HG03103 (cell line): ENCODE measurements around the gene UBE2V1.

ENCODE experiments used
- ATAC-seq: cut with Tn5 transposase; IDR thresholded peaks from one replicate; pipeline ENCODE4 v1.9.1; 2021; ENCODE audit warnings: low read depth; ENCODE audit not compliant: unreplicated experiment

UBE2V1 gene

GRCh38 chr20:50050660-50051308 is 62.2 kb downstream of the UBE2V1 start:
- ATAC-seq = no peak

GRCh38 chr20:50050214-50050613 is 62.7 kb downstream of the UBE2V1 start:
- no peak for ATAC-seq

- ATAC-seq = no peak
Measured at GRCh38 chr20:50049442-50050026, 63.4 kb downstream of the UBE2V1 start.

- no peak for ATAC-seq
Measured at GRCh38 chr20:50048420-50049166, 64.4 kb downstream of the UBE2V1 start.

GRCh38 chr20:50044353-50044960 is 68.5 kb downstream of the UBE2V1 start:
- ATAC-seq = no peak

- no peak for ATAC-seq
Measured at GRCh38 chr20:50043573-50044352, 69.2 kb downstream of the UBE2V1 start.

GRCh38 chr20:50042370-50043313 is 70.3 kb downstream of the UBE2V1 start:
- no peak for ATAC-seq

- peak; percentile 52 for ATAC-seq
Measured at GRCh38 chr20:50041246-50041873, 71.6 kb downstream of the UBE2V1 start.

- no peak for ATAC-seq
Measured at GRCh38 chr20:50040432-50041245, 72.3 kb downstream of the UBE2V1 start.

- no peak for ATAC-seq
Measured at GRCh38 chr20:50039706-50040431, 73.1 kb downstream of the UBE2V1 start.

- no peak for ATAC-seq
Measured at GRCh38 chr20:50038574-50038991, 74.4 kb downstream of the UBE2V1 start.

GRCh38 chr20:50038169-50038568 is 74.8 kb downstream of the UBE2V1 start:
- no peak for ATAC-seq

- no peak for ATAC-seq
Measured at GRCh38 chr20:50037575-50037974, 75.4 kb downstream of the UBE2V1 start.

- no peak for ATAC-seq
Measured at GRCh38 chr20:50037123-50037522, 75.8 kb downstream of the UBE2V1 start.

- ATAC-seq = no peak
Measured at GRCh38 chr20:50036703-50037102, 76.2 kb downstream of the UBE2V1 start.

- no peak for ATAC-seq
Measured at GRCh38 chr20:50034567-50035180, 78.3 kb downstream of the UBE2V1 start.
